ENCODE data around the gene SCFD2.
"Not testable (repeated sequence)": the region's sequence is repeated elsewhere in the genome, so short reads cannot be mapped to it uniquely, and the experiment has no call there.

Gene SCFD2

GRCh38 chr4:53094040-53094439, 271.8 kb downstream of the SCFD2 start:
- DNase-seq = no peak

- no peak for DNase-seq
Observed at GRCh38 chr4:53089936-53090729, 275.7 kb downstream of the SCFD2 start.

GRCh38 chr4:53088152-53088551, 277.7 kb downstream of the SCFD2 start:
- no peak for DNase-seq

- DNase-seq = no peak
Observed at GRCh38 chr4:53076374-53076958, 289.4 kb downstream of the SCFD2 start.

GRCh38 chr4:53075162-53075785, 290.6 kb downstream of the SCFD2 start:
- DNase-seq = no peak

GRCh38 chr4:53068755-53069330, 297.0 kb downstream of the SCFD2 start:
- DNase-seq = no peak

GRCh38 chr4:53067125-53067802, 298.6 kb downstream of the SCFD2 start:
- DNase-seq = no peak

GRCh38 chr4:53066155-53066554, 299.7 kb downstream of the SCFD2 start:
- DNase-seq = no peak

GRCh38 chr4:53064609-53065008, 301.3 kb downstream of the SCFD2 start:
- no peak for DNase-seq

GRCh38 chr4:53061091-53061850, 304.6 kb downstream of the SCFD2 start:
- no peak for DNase-seq

- DNase-seq = no peak
Observed at GRCh38 chr4:53060278-53060677, 305.6 kb downstream of the SCFD2 start.

- no peak for DNase-seq
Observed at GRCh38 chr4:53059871-53060270, 306.0 kb downstream of the SCFD2 start.

GRCh38 chr4:53059256-53059655, 306.6 kb downstream of the SCFD2 start:
- no peak for DNase-seq

- no peak for DNase-seq
Observed at GRCh38 chr4:53057679-53058078, 308.2 kb downstream of the SCFD2 start.

- DNase-seq = not testable (repeated sequence)
Observed at GRCh38 chr4:53057108-53057507, 308.8 kb downstream of the SCFD2 start.

- DNase-seq = no peak
Observed at GRCh38 chr4:53055716-53056403, 310.0 kb downstream of the SCFD2 start.

- no peak for DNase-seq
Observed at GRCh38 chr4:53055274-53055673, 310.6 kb downstream of the SCFD2 start.

GRCh38 chr4:53050361-53050774, 315.5 kb downstream of the SCFD2 start:
- no peak for DNase-seq

- DNase-seq = no peak
Observed at GRCh38 chr4:53049528-53049927, 316.3 kb downstream of the SCFD2 start.

- DNase-seq = no peak
Observed at GRCh38 chr4:53044651-53044960, 321.3 kb downstream of the SCFD2 start.

GRCh38 chr4:53043891-53044650, 321.8 kb downstream of the SCFD2 start:
- DNase-seq = no peak
